Measurements from ENCODE around the gene CFC1. TPM values are rescaled to one million over a fixed set of nuclear protein-coding genes. Genes with fewer than 3 reads are reported as not detected.
"Not testable (repeated sequence)": the region's sequence is repeated elsewhere in the genome, so short reads cannot be mapped to it uniquely, and the experiment has no call there.

Gene CFC1
- total RNA-seq (not detected), polyA plus RNA-seq (not detected)
- long read RNA-seq, donor 1 = 0 reads
- long read RNA-seq, donor 2 = 0 reads

- H3K36me3 ChIP-seq (ENCODE audit: control insufficient read depth in 1 of 2, insufficient read depth in 2 of 2, low read length in 1 of 2); ATAC-seq (ENCODE audit: low FRiP score); H3K4me1 ChIP-seq (ENCODE audit: control insufficient read depth in 1 of 2, insufficient read depth in 2 of 2, low read length in 2 of 2); H3K9me3 ChIP-seq (ENCODE audit: control insufficient read depth, low read length); DNase-seq; H3K27me3 ChIP-seq (ENCODE audit: control insufficient read depth in 1 of 2, insufficient read depth in 2 of 2, low read length in 1 of 2); H3K27ac ChIP-seq (ENCODE audit: low read depth in 1 of 2, low read length in 2 of 2); H3K4me3 ChIP-seq (ENCODE audit: low read length in 2 of 2); intact Hi-C loops (cut with DNase I): not testable (repeated sequence)
- WGBS, 2 donors = no CpG with 5 or more reads among the region's 6 CpGs
These were observed at the start of gene CFC1 for GRCh38 chr2:130599393-130599792. CFC1 (minus strand) TSS chr2:130599575; CDS start chr2:130599287, 288 bp downstream.

GRCh38 chr2:130641688-130642087 is 42.3 kb upstream of the CFC1 start:
- not testable (repeated sequence) for H3K27me3 ChIP-seq (ENCODE audit: control insufficient read depth in 1 of 2, insufficient read depth in 2 of 2, low read length in 1 of 2); ATAC-seq (ENCODE audit: low FRiP score)
- 16 to 33% methylated on average over 3 to 4 of the region's 4 CpGs for WGBS, 2 donors

GRCh38 chr2:130638973-130639372 is 39.6 kb upstream of the CFC1 start:
- WGBS, 2 donors = 58 to 73% methylated on average over 2 of the region's 2 CpGs
- H3K27me3 ChIP-seq (ENCODE audit: control insufficient read depth in 1 of 2, insufficient read depth in 2 of 2, low read length in 1 of 2); ATAC-seq (ENCODE audit: low FRiP score); H3K36me3 ChIP-seq (ENCODE audit: control insufficient read depth in 1 of 2, insufficient read depth in 2 of 2, low read length in 1 of 2); H3K27ac ChIP-seq (ENCODE audit: low read depth in 1 of 2, low read length in 2 of 2); H3K4me3 ChIP-seq (ENCODE audit: low read length in 2 of 2); intact Hi-C loops (cut with DNase I); H3K9me3 ChIP-seq (ENCODE audit: control insufficient read depth, low read length); H3K4me1 ChIP-seq (ENCODE audit: control insufficient read depth in 1 of 2, insufficient read depth in 2 of 2, low read length in 2 of 2): not testable (repeated sequence)
- peak; percentile 27 to 65 for DNase-seq

More at GRCh38 chr2:130641688-130642087, 42.3 kb upstream of the CFC1 start:
- H3K36me3 ChIP-seq (ENCODE audit: control insufficient read depth in 1 of 2, insufficient read depth in 2 of 2, low read length in 1 of 2); H3K4me1 ChIP-seq (ENCODE audit: control insufficient read depth in 1 of 2, insufficient read depth in 2 of 2, low read length in 2 of 2); H3K9me3 ChIP-seq (ENCODE audit: control insufficient read depth, low read length); DNase-seq; H3K4me3 ChIP-seq (ENCODE audit: low read length in 2 of 2); intact Hi-C loops (cut with DNase I); H3K27ac ChIP-seq (ENCODE audit: low read depth in 1 of 2, low read length in 2 of 2): not testable (repeated sequence)

GRCh38 chr2:130628784-130629475 is 29.6 kb upstream of the CFC1 start:
- H3K27ac ChIP-seq (ENCODE audit: low read depth in 1 of 2, low read length in 2 of 2); H3K4me3 ChIP-seq (ENCODE audit: low read length in 2 of 2); DNase-seq; ATAC-seq (ENCODE audit: low FRiP score); H3K4me1 ChIP-seq (ENCODE audit: control insufficient read depth in 1 of 2, insufficient read depth in 2 of 2, low read length in 2 of 2); H3K9me3 ChIP-seq (ENCODE audit: control insufficient read depth, low read length); H3K36me3 ChIP-seq (ENCODE audit: control insufficient read depth in 1 of 2, insufficient read depth in 2 of 2, low read length in 1 of 2); H3K27me3 ChIP-seq (ENCODE audit: control insufficient read depth in 1 of 2, insufficient read depth in 2 of 2, low read length in 1 of 2); intact Hi-C loops (cut with DNase I): not testable (repeated sequence)
- WGBS, 2 donors = 92 to 95% methylated on average over 9 of the region's 10 CpGs

- H3K27ac ChIP-seq (ENCODE audit: low read depth in 1 of 2, low read length in 2 of 2); H3K9me3 ChIP-seq (ENCODE audit: control insufficient read depth, low read length); H3K36me3 ChIP-seq (ENCODE audit: control insufficient read depth in 1 of 2, insufficient read depth in 2 of 2, low read length in 1 of 2); H3K27me3 ChIP-seq (ENCODE audit: control insufficient read depth in 1 of 2, insufficient read depth in 2 of 2, low read length in 1 of 2); H3K4me3 ChIP-seq (ENCODE audit: low read length in 2 of 2); intact Hi-C loops (cut with DNase I); ATAC-seq (ENCODE audit: low FRiP score); DNase-seq; H3K4me1 ChIP-seq (ENCODE audit: control insufficient read depth in 1 of 2, insufficient read depth in 2 of 2, low read length in 2 of 2): not testable (repeated sequence)
- 78% methylated on average over 3 of the region's 13 CpGs; no CpG with 5 or more reads in 1 of the 2 donors for WGBS, 2 donors
These were observed 11.8 kb upstream of the CFC1 start, which contains the start of gene POTEJ for GRCh38 chr2:130611140-130611539. POTEJ (plus strand) TSS chr2:130611440; CDS start chr2:130611533, 93 bp downstream.

GRCh38 chr2:130610486-130610885 is 11.1 kb upstream of the CFC1 start:
- H3K36me3 ChIP-seq (ENCODE audit: control insufficient read depth in 1 of 2, insufficient read depth in 2 of 2, low read length in 1 of 2); H3K4me3 ChIP-seq (ENCODE audit: low read length in 2 of 2); H3K27me3 ChIP-seq (ENCODE audit: control insufficient read depth in 1 of 2, insufficient read depth in 2 of 2, low read length in 1 of 2); H3K4me1 ChIP-seq (ENCODE audit: control insufficient read depth in 1 of 2, insufficient read depth in 2 of 2, low read length in 2 of 2); H3K9me3 ChIP-seq (ENCODE audit: control insufficient read depth, low read length); intact Hi-C loops (cut with DNase I); H3K27ac ChIP-seq (ENCODE audit: low read depth in 1 of 2, low read length in 2 of 2); ATAC-seq (ENCODE audit: low FRiP score): not testable (repeated sequence)
- WGBS, 2 donors = 68 to 79% methylated on average over 13 of the region's 15 CpGs
- DNase-seq = peak in 1 of 2 donors; percentile 38

GRCh38 chr2:130609002-130609920 is 9.9 kb upstream of the CFC1 start:
- 87 to 89% methylated on average over 3 to 5 of the region's 28 CpGs for WGBS, 2 donors
- H3K36me3 ChIP-seq (ENCODE audit: control insufficient read depth in 1 of 2, insufficient read depth in 2 of 2, low read length in 1 of 2); H3K4me3 ChIP-seq (ENCODE audit: low read length in 2 of 2); intact Hi-C loops (cut with DNase I); DNase-seq; H3K4me1 ChIP-seq (ENCODE audit: control insufficient read depth in 1 of 2, insufficient read depth in 2 of 2, low read length in 2 of 2); H3K27me3 ChIP-seq (ENCODE audit: control insufficient read depth in 1 of 2, insufficient read depth in 2 of 2, low read length in 1 of 2); H3K27ac ChIP-seq (ENCODE audit: low read depth in 1 of 2, low read length in 2 of 2); H3K9me3 ChIP-seq (ENCODE audit: control insufficient read depth, low read length): not testable (repeated sequence)
- ATAC-seq (ENCODE audit: low FRiP score) = peak; percentile 65

- DNase-seq; H3K36me3 ChIP-seq (ENCODE audit: control insufficient read depth in 1 of 2, insufficient read depth in 2 of 2, low read length in 1 of 2); H3K4me1 ChIP-seq (ENCODE audit: control insufficient read depth in 1 of 2, insufficient read depth in 2 of 2, low read length in 2 of 2); intact Hi-C loops (cut with DNase I); H3K27me3 ChIP-seq (ENCODE audit: control insufficient read depth in 1 of 2, insufficient read depth in 2 of 2, low read length in 1 of 2); H3K4me3 ChIP-seq (ENCODE audit: low read length in 2 of 2); H3K9me3 ChIP-seq (ENCODE audit: control insufficient read depth, low read length); H3K27ac ChIP-seq (ENCODE audit: low read depth in 1 of 2, low read length in 2 of 2): not testable (repeated sequence)
- WGBS, 2 donors = 99 to 100% methylated on average over 4 of the region's 17 CpGs
- peak; percentile 57 for ATAC-seq (ENCODE audit: low FRiP score)
These were observed 9.1 kb upstream of the CFC1 start for GRCh38 chr2:130608276-130609001.
